ENCODE results near the gene COPS8. TPM values are rescaled to one million over a fixed set of nuclear protein-coding genes. Genes with fewer than 3 reads are reported as not detected.

Gene COPS8
- total RNA-seq, 1 experiment from 2014 or later, result 175 TPM

GRCh38 chr2:237128026-237128703, 42.5 kb downstream of the COPS8 start:
- in situ Hi-C loops (cut with HindIII; ENCODE audit: low sequenced_read_pairs), result no loop called here
- no peak for DNase-seq (ENCODE audit: low spot score)

GRCh38 chr2:237128845-237129592, 43.3 kb downstream of the COPS8 start:
- in situ Hi-C loops (cut with HindIII; ENCODE audit: low sequenced_read_pairs), result no loop called here

GRCh38 chr2:237129625-237130263, 44.1 kb downstream of the COPS8 start:
- no peak for DNase-seq (ENCODE audit: low spot score)

More at GRCh38 chr2:237128845-237129592, 43.3 kb downstream of the COPS8 start:
- no peak for DNase-seq (ENCODE audit: low spot score)

GRCh38 chr2:237130562-237131421, 45.1 kb downstream of the COPS8 start:
- in situ Hi-C loops (cut with HindIII; ENCODE audit: low sequenced_read_pairs), result no loop called here
- no peak for DNase-seq (ENCODE audit: low spot score)

More at GRCh38 chr2:237129625-237130263, 44.1 kb downstream of the COPS8 start:
- in situ Hi-C loops (cut with HindIII; ENCODE audit: low sequenced_read_pairs), result no loop called here

- in situ Hi-C loops (cut with HindIII; ENCODE audit: low sequenced_read_pairs), result no loop called here
- DNase-seq (ENCODE audit: low spot score), result no peak
Observed at GRCh38 chr2:237131749-237132533, 46.3 kb downstream of the COPS8 start.

GRCh38 chr2:237132799-237133198, 47.1 kb downstream of the COPS8 start:
- in situ Hi-C loops (cut with HindIII; ENCODE audit: low sequenced_read_pairs), result no loop called here

GRCh38 chr2:237134321-237135230, 48.9 kb downstream of the COPS8 start:
- DNase-seq (ENCODE audit: low spot score), result no peak

More at GRCh38 chr2:237132799-237133198, 47.1 kb downstream of the COPS8 start:
- DNase-seq (ENCODE audit: low spot score), result no peak

GRCh38 chr2:237136824-237137223, 51.1 kb downstream of the COPS8 start:
- no peak for DNase-seq (ENCODE audit: low spot score)

More at GRCh38 chr2:237134321-237135230, 48.9 kb downstream of the COPS8 start:
- in situ Hi-C loops (cut with HindIII; ENCODE audit: low sequenced_read_pairs), result no loop called here

GRCh38 chr2:237137626-237138323, 52.1 kb downstream of the COPS8 start:
- in situ Hi-C loops (cut with HindIII; ENCODE audit: low sequenced_read_pairs), result no loop called here
- no peak for DNase-seq (ENCODE audit: low spot score)

More at GRCh38 chr2:237136824-237137223, 51.1 kb downstream of the COPS8 start:
- in situ Hi-C loops (cut with HindIII; ENCODE audit: low sequenced_read_pairs), result no loop called here

GRCh38 chr2:237139123-237139675, 53.5 kb downstream of the COPS8 start:
- in situ Hi-C loops (cut with HindIII; ENCODE audit: low sequenced_read_pairs), result no loop called here
- DNase-seq (ENCODE audit: low spot score), result no peak

- DNase-seq (ENCODE audit: low spot score), result no peak
- in situ Hi-C loops (cut with HindIII; ENCODE audit: low sequenced_read_pairs), result no loop called here
Observed at GRCh38 chr2:237140689-237141285, 55.1 kb downstream of the COPS8 start.

GRCh38 chr2:237141571-237142051, 55.9 kb downstream of the COPS8 start:
- DNase-seq (ENCODE audit: low spot score), result no peak
- in situ Hi-C loops (cut with HindIII; ENCODE audit: low sequenced_read_pairs), result no loop called here

GRCh38 chr2:237143118-237143517, 57.4 kb downstream of the COPS8 start:
- no peak for DNase-seq (ENCODE audit: low spot score)
- in situ Hi-C loops (cut with HindIII; ENCODE audit: low sequenced_read_pairs), result no loop called here

- in situ Hi-C loops (cut with HindIII; ENCODE audit: low sequenced_read_pairs), result no loop called here
- DNase-seq (ENCODE audit: low spot score), result no peak
Observed at GRCh38 chr2:237143676-237144440, 58.2 kb downstream of the COPS8 start.

GRCh38 chr2:237144516-237144915, 58.8 kb downstream of the COPS8 start:
- DNase-seq (ENCODE audit: low spot score), result no peak
- in situ Hi-C loops (cut with HindIII; ENCODE audit: low sequenced_read_pairs), result no loop called here
